HEK293 (cell line): ENCODE measurements around the gene IL1A.

Experiments used
- CTCF ChIA-PET: fragments of 350-600 bp; formaldehyde crosslinking; extraction: SDS; loops from one replicate; lab custom pipeline; 2021; ENCODE audit warnings: antibody characterized with exemption; lab: Yijun Ruan, JAX
- POLR2A ChIA-PET: fragments of 300-600 bp; formaldehyde crosslinking; extraction: SDS; loops from one replicate; lab custom pipeline; 2020; ENCODE audit warnings: antibody characterized with exemption, inconsistent platforms; lab: Yijun Ruan, JAX
- H3K27ac ChIP-seq: fragments of 200-500 bp; sonication (Bioruptor generic); 2 replicates; pipeline ENCODE4 v1.5.1; 2014; ENCODE audit warnings: low read depth, low read length, control low read depth, inconsistent platforms; ENCODE audit errors: extremely low read depth
- H3K36me3 ChIP-seq, 2 experiments: fragments of 200-500 bp in 1 of 2; sonication (Bioruptor generic) in 1 of 2; 1 replicate in 1 of 2; 2 replicates in 1 of 2; pipeline ENCODE4 v1.5.1; 2014 to 2017; ENCODE audit warnings: inconsistent platforms in 2 of 2, low read length in 2 of 2; ENCODE audit not compliant: control insufficient read depth in 2 of 2, insufficient read depth in 1 of 2
- H3K4me1 ChIP-seq: fragments of 200-500 bp; sonication (Bioruptor generic); 2 replicates; pipeline ENCODE4 v1.5.1; 2014; ENCODE audit warnings: mild to moderate bottlenecking, low read length, inconsistent platforms; ENCODE audit not compliant: control insufficient read depth, insufficient read depth
- H3K4me3 ChIP-seq: 2 replicates; pipeline ENCODE4 v1.5.1; 2011; ENCODE audit warnings: low read depth, mild to moderate bottlenecking, control low read depth, low read length, moderate library complexity
- H3K9me3 ChIP-seq: fragments of 200-500 bp; sonication (Bioruptor generic); 2 replicates; pipeline ENCODE4 v1.5.1; 2014; ENCODE audit warnings: low read depth, low read length, inconsistent platforms; ENCODE audit not compliant: control insufficient read depth, insufficient read depth
- ELK4 ChIP-seq: IDR thresholded peaks from 2 replicates; pipeline ENCODE4 v1.6.1; 2011; ENCODE audit warnings: mild to moderate bottlenecking, low read depth, low read length, borderline replicate concordance
- PBX3 ChIP-seq: sonication (generic); formaldehyde crosslinking; IDR thresholded peaks from 2 replicates; pipeline ENCODE4 v1.8.1; 2022; ENCODE audit warnings: mild to moderate bottlenecking, moderate library complexity, missing genetic modification reagents
- SALL2 ChIP-seq: fragments of 450-650 bp; formaldehyde crosslinking; IDR thresholded peaks from 2 replicates; pipeline ENCODE4 v1.5.0; 2017; ENCODE audit warnings: missing biosample characterization, mild to moderate bottlenecking, missing genetic modification characterization, borderline replicate concordance
- SCRT2 ChIP-seq: fragments of 450-650 bp; formaldehyde crosslinking; IDR thresholded peaks from 2 replicates; pipeline ENCODE4 v1.5.1; 2016; ENCODE audit warnings: missing biosample characterization, missing genetic modification characterization
- SETDB1 ChIP-seq: IDR thresholded peaks from one replicate; pipeline ENCODE4 v1.6.1; 2017; ENCODE audit warnings: mild to moderate bottlenecking, low read length, moderate library complexity, mixed read lengths; ENCODE audit not compliant: insufficient read length
- ZEB2 ChIP-seq: fragments of 450-650 bp; formaldehyde crosslinking; IDR thresholded peaks from 2 replicates; pipeline ENCODE4 v1.5.1; 2016; ENCODE audit warnings: missing biosample characterization, missing genetic modification characterization
- ZNF133 ChIP-seq: fragments of 450-650 bp; formaldehyde crosslinking; IDR thresholded peaks from 2 replicates; pipeline ENCODE4 v1.5.1; 2016; ENCODE audit warnings: missing biosample characterization, missing genetic modification characterization
- ZNF148 ChIP-seq: fragments of 450-650 bp; formaldehyde crosslinking; IDR thresholded peaks from 2 replicates; pipeline ENCODE4 v1.5.0; 2017; ENCODE audit warnings: missing biosample characterization, missing genetic modification characterization, borderline replicate concordance
- ZNF155 ChIP-seq: fragments of 450-650 bp; formaldehyde crosslinking; IDR thresholded peaks from 2 replicates; pipeline ENCODE4 v1.5.1; 2016; ENCODE audit warnings: missing biosample characterization, missing genetic modification characterization
- ZNF214 ChIP-seq: fragments of 450-650 bp; formaldehyde crosslinking; IDR thresholded peaks from 2 replicates; pipeline ENCODE4 v1.5.1; 2017; ENCODE audit warnings: missing biosample characterization, mild to moderate bottlenecking, missing genetic modification characterization, borderline replicate concordance
- ZNF280D ChIP-seq: fragments of 450-650 bp; formaldehyde crosslinking; IDR thresholded peaks from 2 replicates; pipeline ENCODE4 v1.5.1; 2016; ENCODE audit warnings: missing biosample characterization, missing genetic modification characterization
- ZNF292 ChIP-seq: fragments of 450-650 bp; formaldehyde crosslinking; IDR thresholded peaks from 2 replicates; pipeline ENCODE4 v1.5.1; 2016; ENCODE audit warnings: low read depth, missing biosample characterization, missing genetic modification characterization, borderline replicate concordance
- ZNF302 ChIP-seq: fragments of 450-650 bp; formaldehyde crosslinking; IDR thresholded peaks from 2 replicates; pipeline ENCODE4 v1.5.1; 2016; ENCODE audit warnings: missing biosample characterization, missing genetic modification characterization, low read depth
- ZNF354C ChIP-seq: fragments of 450-650 bp; formaldehyde crosslinking; IDR thresholded peaks from 2 replicates; pipeline ENCODE4 v1.5.1; 2016; ENCODE audit warnings: missing biosample characterization, missing genetic modification characterization, low read depth, borderline replicate concordance
- ZNF521 ChIP-seq: fragments of 450-650 bp; formaldehyde crosslinking; IDR thresholded peaks from 2 replicates; pipeline ENCODE4 v1.5.1; 2017; ENCODE audit warnings: missing biosample characterization, mild to moderate bottlenecking, missing genetic modification characterization
- ZNF624 ChIP-seq: fragments of 450-650 bp; formaldehyde crosslinking; IDR thresholded peaks from 2 replicates; pipeline ENCODE4 v1.5.1; 2017; ENCODE audit warnings: missing biosample characterization, missing genetic modification characterization
- ZNF677 ChIP-seq: fragments of 450-650 bp; IDR thresholded peaks from 2 replicates; pipeline ENCODE4 v1.5.0; 2018; ENCODE audit warnings: missing biosample characterization, mild to moderate bottlenecking, missing genetic modification characterization, moderate library complexity
- ZNF785 ChIP-seq: fragments of 450-650 bp; formaldehyde crosslinking; IDR thresholded peaks from 2 replicates; pipeline ENCODE4 v1.5.1; 2016; ENCODE audit warnings: missing biosample characterization, missing genetic modification characterization
- ZNF830 ChIP-seq: fragments of 450-650 bp; IDR thresholded peaks from 2 replicates; pipeline ENCODE4 v1.5.0; 2018; ENCODE audit warnings: missing biosample characterization, missing genetic modification characterization, low read depth, mild to moderate bottlenecking, moderate library complexity

IL1A gene

GRCh38 chr2:112776113-112776512, 8.2 kb downstream of the IL1A start (continued):
- TF ChIP-seq ZNF148 (no peak), ZNF280D (tag by site-specific recombination) (no peak), SETDB1 (no peak), ZNF155 (tag by site-specific recombination) (no peak), ZNF214 (tag by site-specific recombination) (no peak), ZNF302 (tag by site-specific recombination) (no peak)

GRCh38 chr2:112774536-112775285, 9.6 kb downstream of the IL1A start:
- TF ChIP-seq ELK4 (no peak), ZNF133 (no peak), ZNF292 (tag by site-specific recombination) (no peak), ZNF830 (tag by site-specific recombination) (no peak), ZNF785 (tag by site-specific recombination) (no peak), ZNF521 (tag by site-specific recombination) (no peak), ZNF677 (no peak), SCRT2 (tag by site-specific recombination) (no peak), ZEB2 (tag by site-specific recombination) (no peak), PBX3 (CRISPR knock-in tag) (no peak), ZNF624 (tag by site-specific recombination) (no peak), SALL2 (no peak), ZNF354C (tag by site-specific recombination) (no peak)
- ChIA-PET CTCF (interaction anchor here (0.7 kb wide), 1 partner anchor 102 kb away, joined by 3 read pairs; no protein-coding TSS in a partner anchor), POLR2A (no interaction called here)
- H3K4me1 ChIP-seq = no peaks in the 10 kb centered on the region
- no peak overlapping the region for H3K4me3 ChIP-seq
- H3K36me3 ChIP-seq = no peaks in the 10 kb centered on the region
- H3K27ac ChIP-seq = no peak overlapping the region
- no peaks in the 10 kb centered on the region for H3K9me3 ChIP-seq
